GM20000 (cell line): ENCODE data around the gene PARD6B.

Experiments used
- DNase-seq: peaks from one replicate; pipeline ENCODE4 v3.0.0; 2012; ENCODE audit warnings: low spot score
- CTCF ChIP-seq: IDR thresholded peaks from 2 replicates; pipeline ENCODE4 v1.5.1; 2012; ENCODE audit warnings: mild to moderate bottlenecking, control low read depth; ENCODE audit errors: extremely low read depth, missing control alignments

Gene PARD6B

DNA sequence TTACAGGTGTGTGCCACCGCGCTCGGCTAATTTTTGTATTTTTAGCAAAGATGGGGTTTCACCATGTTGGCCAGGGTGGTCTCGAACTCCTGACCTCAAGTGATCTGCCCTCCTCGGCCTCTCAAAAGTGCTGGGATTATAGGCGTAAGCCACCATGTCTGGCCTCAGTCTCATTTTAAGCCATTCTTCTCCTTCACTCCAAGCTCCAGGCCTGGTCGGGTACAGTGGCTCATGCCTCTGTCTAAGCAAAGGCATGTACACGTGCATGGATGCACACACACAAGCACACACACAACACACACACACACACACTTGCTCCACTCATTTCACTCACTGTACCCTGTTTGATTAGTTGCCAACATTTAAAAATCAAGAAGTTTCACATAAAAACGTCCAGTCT is 7.7 kb upstream of the PARD6B start:
- TF ChIP-seq CTCF, result no peak
- DNase-seq, result no peak

DNA sequence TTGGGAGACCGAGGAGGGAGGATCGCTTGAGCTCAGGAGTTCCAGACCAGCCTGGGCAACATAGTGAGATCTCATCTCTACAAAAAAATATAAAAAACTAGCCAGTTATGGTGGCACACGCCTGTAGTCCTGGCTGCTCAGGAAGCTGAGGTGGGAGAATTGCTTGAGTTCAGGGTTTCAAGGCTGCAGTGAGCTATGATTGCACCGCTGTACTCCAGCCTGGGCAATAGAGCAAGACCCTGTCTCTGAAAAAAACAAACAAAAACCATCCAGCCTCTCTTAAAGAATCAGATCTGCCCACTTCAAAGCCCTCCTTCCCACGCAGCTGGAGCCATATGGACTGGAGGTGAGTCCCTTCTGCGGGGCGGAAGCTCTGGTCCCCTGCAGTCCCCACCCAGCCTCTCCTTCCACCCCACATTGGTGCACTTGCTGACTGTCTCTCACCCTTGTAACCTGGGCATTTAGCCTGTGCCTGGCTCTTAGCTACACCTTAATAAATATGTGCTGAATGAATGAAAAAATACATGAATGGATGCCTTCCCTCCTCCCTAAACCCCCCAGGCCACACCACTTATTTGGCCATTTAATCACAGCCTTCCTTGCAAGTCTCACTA is 7.2 kb upstream of the PARD6B start:
- no peak for DNase-seq
- no peak for TF ChIP-seq CTCF

DNA sequence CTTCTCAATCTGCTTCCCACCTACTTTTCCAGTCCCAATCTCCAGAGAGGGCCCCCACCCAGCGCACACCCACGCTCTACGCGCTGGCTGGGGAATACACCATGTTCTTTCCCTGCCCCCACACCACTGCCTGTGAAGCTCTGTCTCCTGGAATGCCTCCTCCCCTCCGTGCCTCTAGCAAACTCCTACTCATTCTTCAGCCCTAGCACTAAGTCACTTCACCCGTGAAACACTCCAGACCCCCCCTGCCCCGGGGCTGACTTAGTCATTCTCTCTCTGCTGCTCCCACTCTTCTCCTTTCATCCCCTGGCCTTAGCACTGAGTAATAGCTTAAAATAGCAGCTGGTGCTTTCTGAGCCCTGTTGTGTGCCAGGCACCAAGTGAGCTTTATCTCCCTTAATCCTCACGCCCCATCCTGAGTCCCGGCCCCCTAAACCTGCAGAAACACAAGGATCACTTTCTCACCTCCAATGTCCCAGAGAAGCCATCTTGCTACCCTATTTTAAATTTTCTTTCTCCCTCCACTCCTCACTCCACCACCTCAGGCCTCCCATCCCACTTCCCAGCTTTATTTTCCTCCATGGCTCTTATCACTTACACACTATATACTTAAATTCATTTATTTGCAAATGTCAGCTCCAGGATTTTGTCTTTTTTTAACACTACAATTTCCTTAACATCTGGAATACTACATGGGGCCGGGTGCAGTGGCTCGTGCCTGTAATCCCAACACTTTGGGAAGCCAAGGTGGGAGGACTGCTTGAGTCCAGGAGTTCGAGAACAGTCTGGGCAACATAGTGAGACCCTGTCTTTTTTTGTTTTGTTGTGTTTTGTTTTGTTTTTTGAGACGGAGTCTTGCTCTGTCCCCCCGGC is 6.3 kb upstream of the PARD6B start:
- peak; percentile 19 for DNase-seq
- no peak for TF ChIP-seq CTCF

GRCh38 chr20:50725724-50726005 is 5.7 kb upstream of the PARD6B start:
- no peak for TF ChIP-seq CTCF
- no peak for DNase-seq

DNA sequence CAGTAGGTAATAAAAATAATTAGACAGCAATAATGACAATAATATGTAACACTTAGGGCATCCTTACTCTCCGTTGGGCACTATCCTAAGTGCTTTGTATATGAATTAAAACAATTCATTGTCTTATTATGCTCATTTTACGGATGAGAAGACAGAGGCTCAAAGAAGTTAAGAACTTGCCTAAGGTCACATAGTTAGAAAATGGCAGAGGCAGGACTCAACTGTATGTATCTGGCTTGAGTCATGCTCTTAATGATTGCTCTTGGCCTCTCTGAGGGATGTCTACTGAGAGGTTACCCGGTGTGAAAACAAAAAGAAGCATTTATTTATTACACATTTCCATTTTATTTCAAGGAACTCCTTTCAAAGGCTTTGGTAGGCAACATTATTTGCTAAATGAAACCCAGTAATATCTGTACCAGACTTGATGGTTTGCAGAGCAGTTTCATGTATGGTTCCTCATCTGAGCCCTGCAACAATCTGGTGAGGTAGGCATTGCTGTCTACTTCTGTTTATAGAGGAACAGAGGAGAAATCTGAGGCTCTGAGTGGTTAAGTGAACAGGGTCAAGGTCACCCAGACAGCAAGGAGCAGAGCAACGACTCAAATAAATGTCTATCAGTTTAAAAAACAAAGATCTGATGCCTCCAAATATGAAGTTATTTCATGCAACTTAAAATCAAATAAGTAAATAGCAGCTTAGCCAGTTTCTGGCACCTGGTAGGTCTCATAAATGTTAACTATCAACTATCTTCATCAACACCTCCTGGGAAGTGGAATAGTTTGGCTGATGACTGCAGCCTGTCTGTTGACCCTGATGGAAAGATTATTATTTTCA is 4.2 kb upstream of the PARD6B start:
- TF ChIP-seq CTCF, result no peak
- no peak for DNase-seq

GRCh38 chr20:50727792-50728485 is 3.4 kb upstream of the PARD6B start:
- no peak for TF ChIP-seq CTCF
- DNase-seq, result no peak
